Fibroblast of lung (primary cell): Measurements from ENCODE around the gene ETFB.

ENCODE experiments used
- CTCF ChIP-seq, 2 donors: IDR thresholded peaks in 1 of 2; conservative IDR thresholded peaks in 1 of 2; 1 replicate in 1 of 2; 2 replicates in 1 of 2; pipeline ENCODE4 v1.5.1; 2011 to 2012; ENCODE audit warnings: low read length in 2 of 2, control low read depth in 1 of 2, inconsistent platforms in 1 of 2, low read depth in 1 of 2, mild to moderate bottlenecking in 1 of 2
- EZH2 ChIP-seq: IDR thresholded peaks from 2 replicates; pipeline ENCODE4 v1.5.1; 2012; ENCODE audit warnings: low read length, control low read depth, mild to moderate bottlenecking; ENCODE audit errors: missing control alignments

GRCh38 chr19:51354742-51355148 lies 11.4 kb downstream of the ETFB start:
- no peak for TF ChIP-seq CTCF (conservative IDR thresholded peaks at IDR 0.05 in 1 of 2, IDR thresholded peaks at IDR 0.05 in 1 of 2; ENCODE audit: low read depth in 1 of 2, low read length in 2 of 2)
- TF ChIP-seq EZH2 = no peak
